GM12878 (cell line): ENCODE results near the gene RAB31.

Experiments
- CTCF ChIP-seq, 3 experiments: IDR thresholded peaks in 2 of 3; conservative IDR thresholded peaks in 1 of 3; 2 replicates each; pipeline ENCODE4 v1.5.1; 2011; ENCODE audit warnings: low read depth in 3 of 3, low read length in 3 of 3, mild to moderate bottlenecking in 3 of 3, control low read depth in 2 of 3, moderate library complexity in 2 of 3, inconsistent platforms in 1 of 3, mixed read lengths in 1 of 3; ENCODE audit not compliant: control insufficient read depth in 2 of 3, insufficient read depth in 1 of 3; ENCODE audit errors: extremely low read depth in 1 of 3
- ESRRA ChIP-seq: IDR thresholded peaks from 2 replicates; pipeline ENCODE4 v1.6.1; 2012; ENCODE audit warnings: mild to moderate bottlenecking, low read length, improper control_type of control experiment
- ETV6 ChIP-seq, 2 experiments: fragments of 450-650 bp in 1 of 2; IDR thresholded peaks in 1 of 2; conservative IDR thresholded peaks in 1 of 2; 2 replicates each; pipeline ENCODE4 v1.6.1; 2014; ENCODE audit warnings: antibody characterized with exemption in 1 of 2, borderline replicate concordance in 1 of 2, low read depth in 1 of 2, mild to moderate bottlenecking in 1 of 2, moderate library complexity in 1 of 2
- HCFC1 ChIP-seq: fragments of 150-350 bp; IDR thresholded peaks from 2 replicates; pipeline ENCODE4 v1.6.1; 2014; ENCODE audit warnings: low read length
- NFIC ChIP-seq: IDR thresholded peaks from 2 replicates; pipeline ENCODE4 v1.6.1; 2012; ENCODE audit warnings: low read depth, mild to moderate bottlenecking, inconsistent platforms, low read length, moderate library complexity
- NFYB ChIP-seq: IDR thresholded peaks from 2 replicates; pipeline ENCODE4 v1.6.1; 2011; ENCODE audit warnings: low read depth, mild to moderate bottlenecking, low read length, improper control_type of control experiment, moderate library complexity; ENCODE audit not compliant: insufficient read depth
- POLR2A ChIP-seq: IDR thresholded peaks from 2 replicates; pipeline ENCODE4 v1.6.1; 2011; ENCODE audit warnings: low read depth, mild to moderate bottlenecking, low read length
- POU2F2 ChIP-seq: IDR thresholded peaks from 3 replicates; pipeline ENCODE4 v1.6.1; 2011; ENCODE audit warnings: low read depth, mild to moderate bottlenecking, low read length, borderline replicate concordance
- RAD21 ChIP-seq: IDR thresholded peaks from 2 replicates; pipeline ENCODE4 v1.6.1; 2011; ENCODE audit warnings: mild to moderate bottlenecking, low read depth, low read length, moderate library complexity; ENCODE audit not compliant: insufficient read depth
- REST ChIP-seq: IDR thresholded peaks from 2 replicates; pipeline ENCODE4 v1.6.1; 2012; ENCODE audit warnings: mild to moderate bottlenecking, low read depth, low read length
- TAF1 ChIP-seq: IDR thresholded peaks from 2 replicates; pipeline ENCODE4 v1.6.1; 2011; ENCODE audit warnings: mild to moderate bottlenecking, low read depth, low read length, borderline replicate concordance
- USF1 ChIP-seq: IDR thresholded peaks from 2 replicates; pipeline ENCODE4 v1.6.1; 2011; ENCODE audit warnings: borderline replicate concordance, low read depth, mild to moderate bottlenecking, moderate library complexity, mixed read lengths, low read length; ENCODE audit not compliant: insufficient read depth; ENCODE audit errors: extremely low read length

- TF ChIP-seq CTCF (IDR thresholded peaks at IDR 0.05 in 2 of 3, conservative IDR thresholded peaks at IDR 0.05 in 1 of 3; ENCODE audit: control insufficient read depth in 2 of 3, extremely low read depth in 1 of 3, insufficient read depth in 1 of 3, low read depth in 3 of 3, low read length in 3 of 3) (no peak), TAF1 (no peak), HCFC1 (no peak), RAD21 (no peak), REST (no peak), NFYB (no peak), ETV6 (conservative IDR thresholded peaks at IDR 0.05 in 1 of 2, IDR thresholded peaks at IDR 0.05 in 1 of 2; ENCODE audit: borderline replicate concordance in 1 of 2, low read depth in 1 of 2) (no peak), POU2F2 (no peak), NFIC (no peak), POLR2A (no peak), ESRRA (no peak), USF1 (no peak)
Observed at GRCh38 chr18:9730786-9731185, 22.7 kb downstream of the RAB31 start.
